ENCODE data around the gene CILP. TPM values are rescaled to one million over a fixed set of nuclear protein-coding genes. Genes with fewer than 3 reads are reported as not detected.

The CILP gene
- 0.20 and 1.5 TPM in 2 replicates for total RNA-seq

GRCh38 chr15:65210770-65211481, at the start of gene CILP:
Gene CILP, minus strand, starts transcription at chr15:65211473. Its CDS starts 1,718 bp downstream, at chr15:65209755.

GRCh38 chr15:65184868-65185717, 26.2 kb downstream of the CILP start, which contains the start of gene CLPX:
Gene CLPX, minus strand, starts transcription at chr15:65185342. Its CDS starts 189 bp downstream, at chr15:65185153.

Small RNA genes lying within 50 kb of the gene (small RNA-seq; reads per million reads assigned to genes)
- not detected for gene AC068213.1
- gene RNU6-686P = not detected

Other genes starting within 250 kb of the CILP start
- 88.4 and 97.7 TPM in 2 replicates for gene SPG21, start 221.6 kb downstream of the CILP start, total RNA-seq
- gene MTFMT, start 181.8 kb downstream of the CILP start, total RNA-seq = 22.4 and 24.2 TPM in 2 replicates
- not detected in 2 replicates for gene SLC51B, start 166.1 kb downstream of the CILP start, total RNA-seq
- 3.7 and 6.6 TPM in 2 replicates for gene RASL12, start 143.5 kb downstream of the CILP start, total RNA-seq
- gene KBTBD13, start 134.7 kb downstream of the CILP start, total RNA-seq = not detected in 2 replicates
- 2.2 TPM in 2 replicates for gene UBAP1L, start 96.3 kb downstream of the CILP start, total RNA-seq
- gene PDCD7, start 77.7 kb downstream of the CILP start, total RNA-seq = 18.7 and 26.6 TPM in 2 replicates
- 33.2 and 50.3 TPM in 2 replicates for gene CLPX, start 26.1 kb downstream of the CILP start, total RNA-seq
- 2.2 and 2.9 TPM in 2 replicates for gene PARP16, start 75.4 kb upstream of the CILP start, total RNA-seq
- gene RNU5A-1, start 84.6 kb upstream of the CILP start, total RNA-seq = not detected in 2 replicates
- gene RNU5B-1, start 93.2 kb upstream of the CILP start, total RNA-seq = not detected in 2 replicates
- not detected in 2 replicates for gene IGDCC3, start 166.5 kb upstream of the CILP start, total RNA-seq
- gene IGDCC4, start 211.5 kb upstream of the CILP start, total RNA-seq = 1.8 and 2.7 TPM in 2 replicates